Thoracic aorta (tissue), 2 donors: Measurements from ENCODE around the gene RCOR3. TPM values are rescaled to one million over a fixed set of nuclear protein-coding genes. Genes with fewer than 3 reads are reported as not detected.
"Not testable (repeated sequence)": the region's sequence is repeated elsewhere in the genome, so short reads cannot be mapped to it uniquely, and the experiment has no call there.

ENCODE experiments used
- ATAC-seq: fragments of 150-250 bp; one replicate; pipeline ENCODE4 v1.8.0; 2017; ENCODE audit warnings: low read depth; ENCODE audit not compliant: insufficient number of reproducible peaks, low FRiP score
- DNase-seq: peaks from one replicate; pipeline ENCODE4 v3.0.0-alpha.2; 2020; ENCODE audit warnings: low spot score
- H3K27ac ChIP-seq, 2 donors: fragments of 200-600 bp; sonication (generic); 1 replicate in 1 of 2; 2 replicates in 1 of 2; pipeline ENCODE4 v1.5.1; 2016; ENCODE audit warnings: mild to moderate bottlenecking in 2 of 2, moderate library complexity in 2 of 2
- H3K27me3 ChIP-seq: fragments of 200-600 bp; sonication (generic); replicated peaks from 2 replicates; pipeline ENCODE4 v1.6.0; 2016; ENCODE audit warnings: mild to moderate bottlenecking; ENCODE audit not compliant: insufficient read depth
- H3K36me3 ChIP-seq: fragments of 200-600 bp; sonication (generic); one replicate; pipeline ENCODE4 v1.5.1; 2016
- H3K4me1 ChIP-seq, 2 donors: fragments of 200-600 bp; sonication (generic); 1 replicate in 1 of 2; 2 replicates in 1 of 2; pipeline versions ENCODE4 v1.5.1 to v1.6.0; 2016; ENCODE audit warnings: low read depth in 2 of 2, mild to moderate bottlenecking in 1 of 2; ENCODE audit not compliant: control insufficient read depth in 1 of 2
- H3K4me3 ChIP-seq: fragments of 200-600 bp; sonication (generic); 2 replicates; pipeline ENCODE4 v1.5.1; 2016; ENCODE audit warnings: mild to moderate bottlenecking
- H3K9me3 ChIP-seq: fragments of 200-600 bp; sonication (generic); 2 replicates; pipeline ENCODE4 v1.5.1; 2016
- CTCF ChIP-seq: fragments of 200-600 bp; sonication (generic); IDR thresholded peaks from one replicate; pipeline ENCODE4 v1.5.1; 2019; ENCODE audit warnings: antibody characterized with exemption
- total RNA-seq, 2 donors: library from RNA; depleted of rRNA; stranded (reverse); fragments of >200 nt; gene quantifications; one replicate each; pipeline versions ENCODE4 v1.1.0 to v1.2.3, GENCODE V29; 2016

The RCOR3 gene
- total RNA-seq, 2 donors from 2014 or later = 59.2 to 70.3 TPM

- H3K27me3 ChIP-seq = no peaks in the 10 kb centered on the region
- DNase-seq (no peak), ATAC-seq (no peak)
- no peak overlapping the region for H3K27ac ChIP-seq
- no peaks in the 10 kb centered on the region for H3K4me1 ChIP-seq
- H3K9me3 ChIP-seq = no peaks in the 10 kb centered on the region
- TF ChIP-seq CTCF = no peak
- H3K36me3 ChIP-seq = no peaks in the 10 kb centered on the region
- no peak overlapping the region for H3K4me3 ChIP-seq
These were observed 21.6 kb upstream of the RCOR3 start for GRCh38 chr1:211237579-211237978.

GRCh38 chr1:211240567-211240966 lies 18.6 kb upstream of the RCOR3 start:
- H3K4me3 ChIP-seq, H3K4me1 ChIP-seq, H3K9me3 ChIP-seq, H3K36me3 ChIP-seq, H3K27me3 ChIP-seq, DNase-seq, H3K27ac ChIP-seq, ATAC-seq: not testable (repeated sequence)

DNA sequence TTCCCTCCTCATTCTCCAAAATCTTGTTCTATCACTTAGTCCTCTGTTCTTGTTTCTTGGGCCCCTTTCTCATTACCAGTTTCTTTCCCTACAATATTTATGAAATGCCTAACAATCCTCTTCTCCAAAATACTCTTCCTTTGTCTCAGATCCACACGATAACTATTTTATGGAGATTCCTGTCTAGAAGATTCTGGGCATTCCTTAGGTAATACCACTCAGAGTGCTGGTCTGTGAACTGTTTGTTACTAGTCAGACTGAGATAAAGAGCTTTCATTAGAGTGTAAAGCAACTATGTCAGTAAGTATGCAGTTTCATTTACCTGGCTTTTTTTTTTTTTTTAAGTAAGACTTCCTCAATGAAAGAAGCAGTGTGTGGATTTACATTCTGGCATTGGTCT lies 18.1 kb upstream of the RCOR3 start:
- no peak for DNase-seq
- TF ChIP-seq CTCF = no peak
- Histone ChIP-seq H3K9me3 (no peaks in the 10 kb centered on the region), H3K27ac (no peak overlapping the region), H3K4me3 (no peak overlapping the region), H3K4me1 (no peaks in the 10 kb centered on the region), H3K36me3 (no peaks in the 10 kb centered on the region), H3K27me3 (no peaks in the 10 kb centered on the region)
- ATAC-seq = no peak

- not testable (repeated sequence) for DNase-seq, ATAC-seq, H3K27me3 ChIP-seq, H3K27ac ChIP-seq, H3K36me3 ChIP-seq, H3K4me3 ChIP-seq, H3K9me3 ChIP-seq, H3K4me1 ChIP-seq
These were observed 15.5 kb upstream of the RCOR3 start for GRCh38 chr1:211243639-211244038.

DNA sequence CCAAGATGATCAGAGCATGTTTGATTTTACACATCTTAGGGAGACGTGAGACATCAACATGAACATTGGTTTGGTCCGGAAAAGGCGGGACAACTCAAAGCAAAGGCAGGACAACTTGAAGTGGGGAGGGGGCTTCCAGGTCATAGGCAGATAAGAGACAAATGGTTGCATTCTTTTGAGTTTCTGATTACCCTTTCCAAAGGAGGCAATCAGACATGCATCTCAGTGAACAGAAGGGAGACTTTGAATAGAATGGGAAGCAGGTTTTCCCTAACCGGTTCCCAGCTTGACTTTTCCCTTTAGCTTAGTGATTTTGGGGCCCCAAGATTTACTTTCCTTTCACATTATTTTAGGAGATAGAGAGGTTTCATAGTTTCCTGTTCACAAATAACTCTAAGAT lies 12.6 kb upstream of the RCOR3 start:
- not testable (repeated sequence) for DNase-seq, ATAC-seq, H3K9me3 ChIP-seq, H3K36me3 ChIP-seq, H3K27ac ChIP-seq, H3K4me1 ChIP-seq, H3K27me3 ChIP-seq, H3K4me3 ChIP-seq

GRCh38 chr1:211247921-211248320 lies 11.2 kb upstream of the RCOR3 start:
- no peak for TF ChIP-seq CTCF
- H3K27ac ChIP-seq = no peak overlapping the region
- no peak for ATAC-seq

GRCh38 chr1:211249611-211250010 lies 9.6 kb upstream of the RCOR3 start:
- not testable (repeated sequence) for H3K27ac ChIP-seq, ATAC-seq, DNase-seq, H3K36me3 ChIP-seq, H3K4me1 ChIP-seq, H3K27me3 ChIP-seq, H3K4me3 ChIP-seq, H3K9me3 ChIP-seq

More at GRCh38 chr1:211247921-211248320, 11.2 kb upstream of the RCOR3 start:
- Histone ChIP-seq H3K27me3 (no peaks in the 10 kb centered on the region), H3K9me3 (no peaks in the 10 kb centered on the region), H3K4me1 (no peaks in the 10 kb centered on the region), H3K36me3 (no peaks in the 10 kb centered on the region), H3K4me3 (no peak overlapping the region)
- DNase-seq = no peak
